GM18867 (cell line): ENCODE results near the gene PTPRCAP.
"Not testable (repeated sequence)": the region's sequence is repeated elsewhere in the genome, so short reads cannot be mapped to it uniquely, and the experiment has no call there.

Experiments
- ATAC-seq: cut with Tn5 transposase; IDR thresholded peaks from one replicate; pipeline ENCODE4 v1.9.1; 2021; ENCODE audit warnings: mild to moderate bottlenecking, moderate library complexity; ENCODE audit not compliant: unreplicated experiment

PTPRCAP gene, protein sequence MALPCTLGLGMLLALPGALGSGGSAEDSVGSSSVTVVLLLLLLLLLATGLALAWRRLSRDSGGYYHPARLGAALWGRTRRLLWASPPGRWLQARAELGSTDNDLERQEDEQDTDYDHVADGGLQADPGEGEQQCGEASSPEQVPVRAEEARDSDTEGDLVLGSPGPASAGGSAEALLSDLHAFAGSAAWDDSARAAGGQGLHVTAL

GRCh38 chr11:67437082-67437808 lies at the start of gene PTPRCAP:
PTPRCAP (minus strand) TSS chr11:67437682; CDS start chr11:67437619, 63 bp downstream.
- no peak for ATAC-seq

DNA sequence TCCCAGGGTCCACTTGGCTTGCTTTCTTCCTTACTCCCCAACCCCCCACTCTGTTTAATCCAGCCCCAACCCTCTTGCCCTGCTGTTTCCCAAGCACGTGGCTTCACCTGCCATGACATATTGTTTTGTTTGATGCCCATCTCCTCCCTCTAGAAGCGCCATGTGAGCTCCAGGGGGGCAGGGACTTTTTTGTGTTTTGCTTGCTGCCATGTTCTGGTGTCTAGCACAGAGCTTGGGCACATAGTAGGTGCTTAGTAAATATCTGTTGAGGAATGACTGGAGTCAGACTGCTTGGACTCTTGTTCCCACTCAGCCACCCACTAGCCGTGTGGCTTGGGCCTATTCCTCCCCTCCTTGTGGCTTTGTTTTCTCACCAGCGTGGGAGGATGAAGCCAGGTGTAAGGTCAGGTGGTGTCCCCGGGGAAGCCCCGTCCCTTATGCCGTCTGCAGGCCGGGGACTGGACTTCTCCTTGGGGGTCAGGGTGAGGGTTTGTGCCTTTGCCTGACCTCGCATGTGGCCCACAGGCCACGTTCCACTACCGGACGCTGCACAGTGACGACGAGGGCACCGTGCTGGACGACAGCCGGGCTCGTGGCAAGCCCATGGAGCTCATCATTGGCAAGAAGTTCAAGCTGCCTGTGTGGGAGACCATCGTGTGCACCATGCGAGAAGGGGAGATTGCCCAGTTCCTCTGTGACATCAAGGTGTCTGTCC lies 49.2 kb upstream of the PTPRCAP start:
- ATAC-seq: peak; percentile 29

DNA sequence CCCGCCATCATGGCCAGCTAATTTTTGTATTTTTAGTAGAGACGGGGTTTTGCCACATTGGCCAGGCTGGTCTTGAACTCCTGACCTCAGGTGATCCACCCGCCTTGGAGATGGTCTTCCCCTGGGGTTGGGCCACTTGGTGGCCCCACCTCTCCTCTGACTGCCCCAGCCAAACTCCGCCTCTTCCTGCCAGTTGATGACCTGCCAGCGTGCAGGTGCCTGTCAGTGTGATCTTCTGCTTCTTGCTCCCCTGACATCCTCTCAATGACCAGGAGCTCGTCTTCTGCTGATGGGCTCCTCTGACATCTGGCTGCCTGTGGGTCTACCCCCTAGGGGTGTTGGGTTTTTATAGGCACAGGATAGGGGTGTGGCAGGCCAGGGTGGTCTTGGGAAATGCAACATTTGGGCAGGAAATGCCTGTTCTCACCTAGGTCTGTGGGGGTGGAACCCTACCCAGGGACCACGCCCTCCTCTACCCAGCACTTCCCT lies 48.4 kb upstream of the PTPRCAP start:
- not testable (repeated sequence) for ATAC-seq

GRCh38 chr11:67484847-67485311 lies 47.4 kb upstream of the PTPRCAP start:
- no peak for ATAC-seq

DNA sequence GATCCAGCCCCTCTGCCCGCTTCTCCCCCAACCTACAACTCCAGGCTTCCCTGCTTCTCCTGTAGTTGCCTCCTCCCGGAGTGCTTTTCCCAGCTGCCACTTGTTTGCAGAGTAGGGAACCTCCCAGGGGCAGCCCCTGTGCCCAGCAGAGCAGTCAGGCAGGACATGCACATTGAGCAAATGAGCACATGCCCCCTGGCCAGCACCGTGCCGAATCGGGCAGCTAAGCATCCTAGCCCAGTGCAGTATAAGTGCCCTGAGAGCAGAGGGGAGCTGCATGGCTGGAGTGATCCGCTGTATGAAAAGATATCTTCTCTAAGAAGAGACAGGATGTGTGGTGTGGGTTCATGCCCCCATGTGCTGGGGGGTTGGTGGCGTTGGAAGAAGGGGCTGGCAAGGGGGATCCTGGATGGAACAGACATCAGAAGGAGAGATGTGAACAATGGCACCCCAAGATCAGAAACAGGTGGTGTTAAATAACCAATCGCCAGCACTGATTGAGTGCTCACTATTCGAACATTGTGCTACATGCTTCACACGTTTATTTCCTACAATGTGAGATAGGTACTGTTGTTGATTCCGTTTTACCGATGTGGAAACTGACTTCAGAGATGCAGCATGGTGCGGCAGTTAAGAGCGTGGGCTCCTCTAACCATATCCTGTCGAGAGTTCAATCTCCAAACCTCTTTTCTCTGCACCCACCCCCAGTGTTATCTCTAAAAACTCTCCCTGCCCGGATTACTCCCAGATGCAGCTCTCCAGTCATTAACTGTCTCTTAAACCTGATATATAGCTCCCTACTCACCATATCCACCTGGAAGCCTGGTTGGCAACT lies 46.6 kb upstream of the PTPRCAP start:
- ATAC-seq: no peak

DNA sequence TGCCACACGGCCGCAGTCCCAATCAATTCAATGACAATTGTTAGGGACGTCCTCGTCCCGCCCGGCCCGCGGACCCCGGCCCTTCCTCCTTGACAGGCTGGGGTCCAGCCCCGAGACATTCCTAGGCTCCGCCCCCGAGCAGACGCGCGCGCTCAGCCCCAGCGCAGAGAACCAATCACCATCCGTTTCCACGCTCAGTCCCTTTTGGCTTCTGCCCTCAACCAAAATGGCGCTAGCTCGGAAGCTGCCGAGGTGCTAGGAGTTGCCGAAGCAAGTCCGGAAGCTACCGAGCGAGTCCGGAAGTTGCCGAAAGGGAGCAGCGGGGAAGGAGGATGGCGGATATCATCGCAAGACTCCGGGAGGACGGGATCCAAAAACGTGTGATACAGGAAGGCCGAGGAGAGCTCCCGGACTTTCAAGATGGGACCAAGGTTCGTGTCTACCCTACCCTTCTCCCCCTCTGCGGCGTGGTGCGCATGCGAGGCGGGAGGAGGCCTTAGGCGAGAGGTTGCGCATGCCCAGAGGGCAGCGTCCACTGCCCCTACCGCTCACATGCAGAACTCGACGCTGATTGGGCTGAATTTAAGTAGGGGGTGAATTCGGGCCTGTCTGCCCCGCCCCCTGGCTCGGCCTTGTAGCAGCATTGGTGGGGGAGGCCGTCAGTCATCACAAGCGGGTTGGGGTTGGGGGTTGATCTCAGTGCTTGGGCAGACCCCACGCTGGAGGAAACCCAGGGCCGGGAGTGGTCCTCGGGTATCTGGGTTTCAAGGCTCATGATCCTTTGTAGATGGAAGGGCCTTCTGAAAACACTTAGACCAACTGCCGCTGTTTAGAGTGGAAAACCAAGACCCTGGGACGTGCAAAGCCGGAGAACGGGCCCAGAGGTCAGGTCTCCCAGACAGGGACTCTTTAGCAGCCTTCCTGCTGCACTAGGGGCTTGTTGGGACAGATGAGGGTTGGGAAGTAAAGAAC lies 45.6 kb upstream of the PTPRCAP start, which contains the start of gene AIP:
Gene AIP, plus strand, starts transcription at position 200 of the 972 bp plus-strand sequence. Its CDS starts 133 bp downstream, at position 333.
- peak; percentile 72 for ATAC-seq

- peak; percentile 4 for ATAC-seq
Measured at GRCh38 chr11:67482275-67482826, 44.9 kb upstream of the PTPRCAP start.

- not testable (repeated sequence) for ATAC-seq
Measured at GRCh38 chr11:67477344-67478050, 40.0 kb upstream of the PTPRCAP start.

DNA sequence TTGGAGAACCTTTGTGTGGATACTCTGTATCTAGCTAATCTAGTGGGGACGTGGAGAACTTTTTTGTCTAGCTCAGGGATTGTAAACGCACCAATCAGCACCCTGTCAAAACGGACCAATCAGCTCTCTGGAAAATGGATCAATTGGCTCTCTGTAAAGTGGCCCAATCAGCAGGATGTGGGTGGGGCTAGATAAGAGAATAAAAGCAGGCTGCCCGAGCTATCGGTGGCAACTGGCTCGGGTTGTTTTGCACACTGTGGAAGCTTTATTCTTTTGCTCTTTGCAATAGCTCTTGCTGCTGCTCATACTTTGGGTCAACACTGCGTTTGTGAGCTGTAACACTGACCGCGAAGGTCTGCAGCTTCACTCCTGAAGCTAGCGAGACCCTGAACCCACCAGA lies 39.2 kb upstream of the PTPRCAP start:
- ATAC-seq: not testable (repeated sequence)

DNA sequence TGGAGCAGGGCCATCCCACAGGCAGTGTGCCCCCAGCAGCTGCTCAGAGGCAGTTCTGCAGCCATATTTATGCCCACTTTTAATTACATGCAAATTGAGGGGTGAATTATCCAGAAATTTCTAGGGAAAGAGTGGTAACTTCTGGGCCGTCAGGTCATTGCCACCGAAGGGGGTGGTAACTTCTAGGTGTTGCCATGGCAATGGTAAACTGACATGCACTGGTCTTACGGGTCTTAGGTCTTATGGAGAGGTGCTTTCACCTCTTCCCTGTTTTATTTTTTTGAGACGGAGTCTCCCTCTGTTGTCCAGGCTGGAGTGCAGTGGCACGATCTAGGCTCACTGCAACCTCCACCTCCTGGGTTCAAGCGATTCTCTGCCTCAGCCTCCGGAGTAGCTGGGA lies 35.4 kb upstream of the PTPRCAP start:
- no peak for ATAC-seq

GRCh38 chr11:67470337-67471002 lies 33.0 kb upstream of the PTPRCAP start:
- no peak for ATAC-seq

DNA sequence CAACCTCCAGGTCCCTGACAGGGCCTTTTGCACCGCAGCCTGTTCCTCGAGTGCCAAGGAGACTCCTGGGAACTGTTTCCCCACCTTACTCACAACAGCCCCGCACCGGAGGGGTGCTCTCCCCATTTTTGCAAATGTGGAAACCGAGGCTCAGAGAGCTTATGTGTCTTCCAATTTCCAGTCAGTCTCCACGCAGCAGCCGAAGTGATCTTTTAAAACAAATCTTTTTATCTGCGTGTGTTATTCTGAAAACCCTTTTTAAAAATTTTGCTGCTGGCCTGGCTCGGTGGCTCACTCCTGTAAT lies 32.0 kb upstream of the PTPRCAP start:
- no peak for ATAC-seq

DNA sequence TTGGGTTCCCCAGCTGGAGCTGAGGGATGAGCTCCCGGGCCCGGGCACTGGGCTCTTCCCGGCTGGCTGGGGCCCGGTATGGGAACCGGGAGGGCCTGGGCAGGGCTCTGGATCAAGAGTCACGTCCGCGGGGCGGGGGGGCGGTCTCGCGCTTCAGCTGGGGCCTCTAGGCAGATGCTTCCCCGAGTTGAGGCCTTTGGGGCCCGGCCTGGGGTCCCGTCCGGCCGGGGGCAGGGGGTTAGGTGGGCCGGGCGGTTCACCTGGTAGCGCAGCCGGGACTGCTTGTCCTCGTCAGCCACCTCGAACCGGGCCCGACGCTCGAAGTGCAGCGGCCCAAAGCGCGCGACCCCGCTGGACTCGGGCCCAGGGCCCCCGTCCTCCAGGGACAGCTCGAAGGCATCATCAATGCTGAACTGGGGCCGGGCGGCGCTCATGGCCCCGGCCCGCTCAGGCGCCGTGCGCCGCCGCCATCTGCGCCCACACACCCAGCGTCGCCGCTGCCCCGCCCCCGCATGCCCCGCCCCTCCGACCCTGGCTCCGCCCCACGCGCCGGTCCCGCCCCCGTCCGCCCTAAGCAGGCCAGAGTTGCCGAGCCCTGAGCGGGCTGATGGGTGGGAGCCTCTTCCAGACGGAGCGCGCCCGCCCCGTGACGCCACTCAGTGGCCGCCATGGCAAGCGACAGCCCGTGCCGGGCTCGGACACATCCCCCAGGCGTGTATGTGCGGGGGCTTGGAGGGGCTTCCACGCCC lies 31.5 kb upstream of the PTPRCAP start, which contains the start of gene TMEM134:
Gene TMEM134, minus strand, starts transcription at position 493 of the 749 bp plus-strand sequence. Its CDS starts 59 bp downstream, at position 434.
- ATAC-seq: peak; percentile 66

DNA sequence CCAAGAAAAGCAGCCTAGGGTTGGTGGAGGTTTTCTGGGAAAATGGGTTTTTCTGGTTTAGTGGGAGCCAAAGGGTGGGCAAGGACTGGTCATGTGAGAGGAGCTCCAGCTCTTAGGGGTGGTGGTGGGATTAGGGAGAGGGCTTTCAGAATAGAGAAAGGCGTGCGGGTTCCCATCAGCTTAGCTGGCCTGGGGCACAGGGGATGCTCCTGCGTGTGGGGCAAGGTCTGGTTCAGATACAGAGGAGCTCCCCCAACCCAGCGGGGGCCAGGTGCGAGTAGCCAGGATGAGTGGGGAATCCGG lies 30.9 kb upstream of the PTPRCAP start:
- no peak for ATAC-seq

DNA sequence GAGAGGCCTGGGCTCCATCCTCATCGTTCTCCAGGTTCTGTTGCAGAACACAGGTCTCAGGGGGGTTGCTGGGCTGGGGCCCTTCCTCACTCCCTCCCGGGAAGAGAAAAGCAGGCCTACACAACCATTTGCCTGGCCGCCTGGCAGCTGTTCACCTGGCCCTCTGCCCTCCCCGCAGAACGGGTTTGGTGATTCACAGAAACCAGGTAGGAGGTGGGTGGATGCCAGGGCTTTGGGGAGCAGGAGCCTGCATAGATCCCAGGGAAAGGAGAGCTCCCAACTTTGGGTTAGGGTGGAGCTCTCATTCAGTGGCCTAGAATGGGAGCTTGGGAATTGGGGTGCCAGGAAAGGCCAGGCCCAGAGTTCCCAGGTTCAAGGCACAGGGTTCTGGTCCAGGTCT lies 30.6 kb upstream of the PTPRCAP start:
- ATAC-seq: no peak

GRCh38 chr11:67466962-67467771 lies 29.7 kb upstream of the PTPRCAP start:
- no peak for ATAC-seq

DNA sequence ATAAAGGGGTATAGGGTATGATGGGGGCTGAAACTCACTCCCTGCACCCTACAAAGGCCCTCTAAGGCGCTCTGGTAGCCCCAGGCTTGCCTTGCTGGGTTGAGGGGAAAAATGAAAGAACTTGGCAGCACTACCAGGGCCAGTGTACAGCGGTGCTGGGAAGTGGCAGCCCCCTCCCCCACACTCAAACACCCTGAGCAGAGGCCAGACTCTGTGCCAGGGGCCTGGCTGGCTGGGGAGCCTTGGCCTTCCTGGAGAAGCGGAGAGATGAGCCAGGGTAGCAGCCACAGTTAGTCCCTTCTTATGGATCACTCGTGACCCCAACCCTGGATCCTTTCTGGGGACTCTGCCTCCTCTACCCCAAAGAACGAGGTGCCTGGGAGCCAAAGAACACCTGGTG lies 28.9 kb upstream of the PTPRCAP start:
- ATAC-seq: no peak
